HT-29 (cell line): ENCODE data around the gene ZPBP2. TPM values are rescaled to one million over a fixed set of nuclear protein-coding genes. Genes with fewer than 3 reads are reported as not detected.
"Not testable (repeated sequence)": the region's sequence is repeated elsewhere in the genome, so short reads cannot be mapped to it uniquely, and the experiment has no call there.

Experiments
- DNase-seq: peaks from one replicate; pipeline ENCODE4 v3.0.0-alpha.2; 2015; ENCODE audit warnings: low spot score
- total RNA-seq: library from RNA; depleted of rRNA; stranded (reverse); fragments of >200 nt; shearing (Covaris generic); gene quantifications from 2 replicates; pipeline ENCODE4 v1.2.3, GENCODE V29; 2014

Gene ZPBP2
- total RNA-seq, 1 experiment from 2014 or later, result not detected

DNA sequence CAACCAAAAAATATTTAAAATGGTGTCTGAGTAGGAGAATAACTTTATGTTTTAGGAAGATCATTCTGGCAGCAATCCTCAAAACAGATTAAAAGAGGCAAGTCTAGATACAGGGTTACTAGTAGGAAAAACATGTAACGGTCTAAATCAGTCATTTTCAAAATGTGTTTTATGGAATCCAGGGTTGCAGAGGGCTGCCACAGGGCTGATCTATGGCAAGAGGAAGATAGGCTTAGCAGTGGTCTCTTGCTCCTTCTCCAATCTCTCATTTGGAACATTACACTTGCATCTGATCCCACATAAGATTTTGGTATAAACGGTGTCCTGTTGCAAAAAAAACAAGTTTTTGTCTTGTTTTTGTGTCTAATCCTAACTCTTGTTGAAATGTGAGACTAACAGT is 13.1 kb upstream of the ZPBP2 start:
- DNase-seq, result no peak

DNA sequence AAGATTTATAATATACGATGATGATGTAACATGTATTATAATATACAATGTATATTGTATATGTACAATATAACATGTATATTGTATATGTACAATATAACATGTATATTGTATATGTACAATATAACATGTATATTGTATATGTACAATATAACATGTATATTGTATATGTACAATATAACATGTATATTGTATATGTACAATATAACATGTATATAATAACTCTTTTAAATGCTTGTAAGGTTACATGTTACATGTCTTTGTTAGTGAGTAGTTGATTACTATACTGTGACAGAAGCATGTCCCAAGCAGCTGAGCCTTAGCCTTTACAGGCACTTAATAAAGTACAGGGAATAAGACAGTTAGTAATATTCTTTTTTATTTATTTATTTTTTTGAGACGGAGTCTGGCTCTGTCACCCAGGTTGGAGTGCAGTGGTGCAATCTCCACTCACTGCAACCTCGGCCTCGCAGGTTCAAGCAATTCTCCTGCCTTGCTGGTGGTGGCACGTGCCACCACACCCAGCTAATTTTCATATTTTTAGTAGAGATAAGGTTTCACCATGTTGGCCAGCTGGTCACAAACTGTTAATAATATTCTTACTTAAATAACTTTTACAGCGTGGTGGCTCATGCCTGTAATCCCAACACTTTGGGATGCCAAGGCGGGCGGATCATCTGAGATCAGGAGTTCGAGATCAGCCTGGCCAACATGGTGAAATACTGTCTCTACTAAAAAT is 11.9 kb upstream of the ZPBP2 start:
- not testable (repeated sequence) for DNase-seq

DNA sequence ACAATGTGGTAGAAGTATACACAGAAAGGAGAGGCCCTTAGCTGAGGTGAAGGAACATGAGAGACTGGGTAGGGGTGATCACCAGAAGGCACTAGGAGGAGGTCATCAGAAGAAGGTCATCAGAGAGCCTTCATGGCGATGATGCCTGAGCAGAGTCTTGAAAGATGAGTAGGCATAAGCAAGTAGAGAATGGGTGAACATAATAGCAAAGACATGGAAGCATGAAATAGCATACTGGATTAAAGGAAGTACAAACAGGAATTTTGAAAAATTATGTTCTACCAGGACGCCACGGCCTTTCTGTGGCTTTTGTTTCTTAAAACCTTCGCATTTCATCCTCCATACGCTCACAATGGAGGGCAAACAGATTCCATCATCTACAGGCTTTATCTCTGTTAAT is 6.8 kb upstream of the ZPBP2 start:
- no peak for DNase-seq

DNA sequence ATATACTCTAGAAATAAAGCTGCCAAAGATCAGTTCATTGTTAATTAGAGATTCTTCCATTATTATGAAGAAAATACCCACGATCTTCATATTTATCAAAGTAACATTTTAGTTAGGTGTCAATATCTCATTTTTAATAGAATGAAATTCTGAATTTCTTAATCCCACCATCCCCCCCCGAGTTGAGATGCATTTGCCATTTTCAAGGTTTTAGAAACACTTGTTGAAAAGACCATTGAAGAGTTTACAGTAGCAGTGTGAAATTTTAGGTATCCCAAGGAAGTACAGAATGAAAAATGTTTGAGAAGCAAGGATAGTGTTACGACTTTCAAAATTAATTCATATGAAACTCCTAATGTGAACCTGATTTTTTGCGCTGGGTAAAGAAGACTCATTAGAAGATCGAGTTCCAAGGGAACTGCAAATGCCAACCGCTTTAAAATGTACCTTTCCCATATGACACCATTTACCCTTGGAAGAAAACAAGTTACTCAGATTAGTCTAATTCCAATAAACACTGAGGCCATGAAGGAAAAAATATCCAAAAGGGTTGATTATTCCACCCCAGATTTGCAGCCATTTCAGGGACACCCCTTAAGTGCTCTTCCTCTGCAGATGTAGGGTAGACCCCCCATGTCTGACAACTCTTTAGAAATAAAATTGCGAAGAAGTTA is 4.6 kb upstream of the ZPBP2 start:
- no peak for DNase-seq

DNA sequence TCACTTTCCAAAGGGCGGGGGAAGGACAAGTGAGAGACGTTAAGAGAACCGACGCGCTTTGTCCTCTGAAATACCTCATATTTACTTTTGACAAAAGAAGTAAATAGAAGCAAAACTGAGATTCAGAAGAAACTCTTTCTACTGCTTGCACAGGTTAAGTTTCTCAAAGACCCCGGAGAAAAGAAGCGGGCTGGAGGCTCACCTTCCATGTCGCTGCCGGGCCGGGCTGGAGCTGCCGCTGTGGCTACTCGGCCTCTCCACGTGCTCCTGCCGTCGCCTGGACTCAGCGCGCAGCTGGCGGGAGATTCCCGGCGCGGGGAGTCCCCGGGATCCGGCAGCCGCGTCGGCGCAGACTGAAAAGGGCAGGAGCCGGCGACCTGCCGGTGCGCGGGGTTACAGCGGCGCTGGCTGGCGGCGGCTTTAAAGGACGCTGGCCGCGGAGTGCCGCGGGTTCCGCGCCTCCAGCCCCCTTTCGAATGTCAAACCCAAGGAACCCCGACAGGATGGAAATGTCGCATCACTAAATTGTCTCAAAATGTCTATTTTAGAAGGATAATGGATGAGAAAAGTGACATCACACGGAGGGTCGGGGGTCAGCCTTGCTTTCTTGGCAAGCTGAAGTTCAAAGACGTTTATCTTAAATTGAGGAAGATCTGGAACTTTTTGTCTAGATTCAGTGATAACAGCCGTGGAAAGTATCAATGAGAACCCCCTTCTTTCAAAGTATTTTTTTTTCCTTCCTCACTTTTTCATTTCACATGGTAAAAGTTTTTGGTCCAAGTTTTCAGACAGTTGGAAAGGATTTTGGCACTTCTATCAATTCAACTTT is 3.9 kb upstream of the ZPBP2 start, which contains the start of gene IKZF3:
Gene IKZF3, minus strand, starts transcription at position 395 of the 829 bp plus-strand sequence. Its CDS starts 186 bp downstream, at position 209.
- DNase-seq, result peak; percentile 78

DNA sequence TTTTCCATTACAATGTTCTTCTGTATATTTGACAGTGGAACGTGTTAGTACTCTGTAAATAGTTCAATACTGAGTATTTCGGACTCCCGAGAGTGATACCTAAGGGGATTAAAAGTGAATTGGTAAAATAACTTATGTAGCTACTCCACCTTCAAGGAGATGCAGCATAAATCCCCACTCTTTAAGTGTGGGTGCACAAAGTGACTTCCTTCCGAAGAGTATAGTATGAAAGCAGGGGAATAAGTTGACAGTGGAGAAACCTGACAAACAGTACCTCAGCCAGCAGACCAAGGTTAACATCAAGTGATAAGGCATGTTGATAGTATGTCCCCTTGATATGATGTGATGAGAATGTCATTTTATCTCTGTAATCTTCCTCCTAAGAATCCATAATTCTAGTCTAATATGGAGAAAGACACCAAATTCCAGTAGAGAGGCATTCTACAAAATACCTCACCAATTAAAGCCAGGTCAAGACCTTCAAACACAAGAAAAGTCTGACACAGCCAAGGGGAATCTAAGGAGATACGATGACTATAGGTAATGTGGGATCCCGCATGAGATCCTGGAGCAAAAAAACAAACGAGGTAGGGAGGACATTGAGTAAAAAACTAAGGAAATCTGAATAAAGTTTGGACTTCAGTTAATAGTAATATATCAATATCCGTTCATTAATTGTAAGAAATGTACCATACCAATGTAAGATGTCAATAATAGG is 1.8 kb upstream of the ZPBP2 start:
- DNase-seq, result no peak

DNA sequence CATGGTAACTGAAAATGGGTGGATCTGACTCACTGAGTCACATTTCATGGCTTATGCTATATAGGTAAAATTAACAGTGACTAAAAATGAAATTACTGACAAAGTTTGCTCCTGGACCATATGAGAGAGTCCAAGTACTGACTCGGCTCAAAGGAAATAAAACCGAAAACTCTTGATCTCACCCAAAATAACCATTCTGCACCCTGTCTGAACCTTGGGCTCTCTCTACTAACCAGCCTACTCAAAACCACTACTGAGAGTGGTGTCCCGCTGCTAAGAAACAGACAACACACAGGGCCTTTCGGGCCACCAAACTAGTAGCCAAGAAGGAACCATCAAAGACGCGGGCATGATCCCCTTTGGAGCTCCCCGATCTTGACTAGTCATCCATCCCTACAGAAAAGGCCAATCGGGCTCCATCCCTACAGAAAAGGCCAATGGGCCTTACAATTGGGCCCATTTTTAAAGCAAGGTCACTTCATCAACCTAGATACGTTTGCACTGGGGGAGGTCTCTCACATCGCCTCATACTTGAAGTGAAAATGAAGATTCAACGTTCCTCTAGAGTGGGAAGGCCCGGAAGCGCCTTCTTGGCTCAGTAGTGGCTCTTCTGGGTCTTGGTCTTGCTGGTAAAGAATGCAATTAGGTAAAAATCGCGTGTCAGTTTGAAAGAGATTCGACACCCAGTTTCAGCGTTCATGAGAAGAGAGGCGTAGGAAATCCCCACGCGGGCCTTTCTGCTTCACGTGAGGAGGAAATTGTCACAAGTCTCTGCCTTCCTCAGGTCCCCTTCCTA is 720 bp upstream of the ZPBP2 start:
- no peak for DNase-seq

DNA sequence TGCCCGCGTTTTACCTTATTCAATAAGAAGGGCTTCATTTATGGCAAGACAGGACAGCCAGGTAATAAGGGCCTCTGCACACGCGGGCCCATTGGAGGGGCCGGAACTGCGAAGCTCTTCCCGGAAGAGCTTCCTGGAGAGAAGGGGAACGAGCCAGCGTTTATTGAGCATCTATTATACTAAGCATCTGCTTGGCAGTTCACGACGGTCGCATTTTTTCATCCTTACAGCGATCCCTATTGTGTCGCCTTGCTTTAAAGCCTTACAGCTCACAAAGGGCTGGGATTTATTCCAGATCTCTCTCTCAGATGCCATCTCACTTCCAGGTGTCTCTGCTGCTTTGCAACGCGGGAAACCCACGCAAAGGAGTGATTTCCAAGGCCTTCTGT is 546 bp downstream of the ZPBP2 start:
- no peak for DNase-seq

DNA sequence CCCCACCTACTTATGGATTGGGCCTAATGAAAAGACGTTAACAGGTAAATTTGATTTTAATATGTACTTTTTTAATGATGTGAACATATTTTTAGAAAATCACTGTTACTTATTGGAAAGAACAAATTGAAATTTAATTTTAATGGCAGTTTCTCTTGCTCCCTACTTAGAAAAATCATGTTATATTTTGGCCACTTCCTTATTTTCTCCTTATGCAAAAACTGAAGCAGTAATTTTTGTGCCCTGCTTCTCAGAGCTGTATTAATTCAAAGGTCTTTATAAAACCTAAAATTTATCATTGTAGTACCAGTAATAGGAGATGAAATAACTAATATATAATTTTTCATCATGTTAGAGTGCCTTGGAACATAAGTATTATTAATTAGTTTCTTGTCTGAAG is 2.8 kb downstream of the ZPBP2 start:
- no peak for DNase-seq

DNA sequence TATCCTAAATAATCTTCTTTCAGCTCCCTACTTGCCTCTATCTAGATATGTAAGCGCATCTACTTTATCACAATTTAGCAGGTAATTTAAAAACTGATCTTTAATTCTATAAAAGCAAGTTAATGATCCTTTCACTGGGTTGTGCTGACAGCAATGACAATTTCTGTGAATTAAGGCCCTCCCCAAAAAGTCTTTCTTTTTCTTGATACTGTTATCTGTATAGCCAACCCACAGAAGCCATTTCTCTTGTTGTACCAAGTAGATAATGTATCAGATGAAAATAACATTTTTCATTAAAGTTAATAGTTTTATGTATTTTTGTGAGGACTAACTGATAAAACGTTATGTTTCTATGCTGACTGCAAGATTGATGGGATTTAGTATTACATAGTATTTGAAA is 3.8 kb downstream of the ZPBP2 start:
- DNase-seq, result no peak

DNA sequence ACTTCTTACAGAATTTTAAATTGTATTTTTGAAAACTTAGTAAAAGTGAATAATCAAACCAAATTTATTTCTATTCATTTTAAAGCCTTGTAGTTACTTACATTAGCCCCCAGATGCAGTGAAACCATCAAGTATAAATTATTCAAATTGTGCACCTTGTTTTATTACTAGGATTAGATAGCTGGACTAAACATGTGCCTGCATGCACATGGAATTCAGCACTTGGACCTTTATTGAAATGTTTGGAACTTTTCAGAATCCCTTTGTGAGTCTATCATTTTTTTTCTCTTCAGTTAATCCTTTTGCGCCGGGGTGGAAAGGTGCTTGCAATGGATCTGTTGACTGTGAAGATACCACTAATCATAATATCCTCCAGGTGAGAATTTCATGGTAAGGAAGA is 4.7 kb downstream of the ZPBP2 start:
- peak; percentile 29 for DNase-seq

DNA sequence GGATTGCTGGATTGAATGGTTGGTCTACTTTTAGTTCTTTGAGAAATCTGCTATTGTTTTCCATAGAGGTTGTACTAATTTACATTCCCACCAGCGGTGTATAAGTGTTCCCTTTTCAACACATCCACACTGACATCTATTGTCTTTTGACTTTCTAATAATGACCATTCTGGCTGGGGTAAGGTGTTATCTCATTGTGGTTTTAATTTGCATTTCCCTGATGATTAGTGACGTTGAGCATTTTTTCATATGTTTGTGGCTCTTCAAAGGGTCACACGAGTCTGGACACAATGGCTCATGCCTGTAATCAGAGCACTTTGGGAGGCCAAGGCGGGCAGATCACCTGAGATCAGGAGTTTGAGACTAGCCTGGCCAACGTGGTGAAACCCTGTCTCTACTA is 18.1 kb downstream of the ZPBP2 start:
- DNase-seq, result not testable (repeated sequence)

DNA sequence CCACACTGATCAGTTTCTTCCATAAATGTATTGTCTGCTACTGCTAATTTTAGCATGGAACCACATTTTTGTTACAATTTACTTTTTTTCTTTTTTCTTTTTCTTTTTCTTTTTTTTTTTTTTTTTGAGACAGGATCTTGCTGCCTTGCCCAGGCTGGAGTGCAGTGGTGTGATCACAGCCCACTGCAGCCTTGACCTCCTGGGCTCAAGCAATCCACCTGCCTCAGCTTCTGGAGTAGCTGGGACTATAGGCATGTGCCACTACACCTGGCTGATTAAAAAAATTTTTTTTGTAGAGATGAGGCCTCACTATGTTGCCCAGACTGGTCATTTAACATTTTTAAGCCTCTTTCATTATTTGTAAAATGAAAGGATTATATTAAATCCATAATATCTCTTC is 19.1 kb downstream of the ZPBP2 start:
- no peak for DNase-seq

DNA sequence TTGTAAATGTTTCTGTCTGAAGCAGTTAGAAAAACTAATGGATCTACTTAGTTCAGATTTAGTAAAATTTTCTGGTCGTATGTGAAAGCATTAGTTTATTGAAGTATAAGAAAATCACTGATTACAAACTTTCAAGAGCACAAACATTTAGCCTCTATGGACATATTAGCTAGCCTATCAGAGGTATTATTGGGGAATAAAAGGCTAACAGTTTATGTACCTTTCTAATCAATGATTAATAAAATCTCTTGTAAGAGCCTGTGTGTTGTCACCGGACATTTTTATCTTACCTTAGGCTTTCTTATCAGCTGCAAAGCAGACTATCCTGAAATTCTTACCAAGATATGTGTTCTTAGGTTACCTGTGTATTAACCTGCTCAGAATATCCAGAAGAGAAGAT is 21.2 kb downstream of the ZPBP2 start:
- DNase-seq, result no peak

DNA sequence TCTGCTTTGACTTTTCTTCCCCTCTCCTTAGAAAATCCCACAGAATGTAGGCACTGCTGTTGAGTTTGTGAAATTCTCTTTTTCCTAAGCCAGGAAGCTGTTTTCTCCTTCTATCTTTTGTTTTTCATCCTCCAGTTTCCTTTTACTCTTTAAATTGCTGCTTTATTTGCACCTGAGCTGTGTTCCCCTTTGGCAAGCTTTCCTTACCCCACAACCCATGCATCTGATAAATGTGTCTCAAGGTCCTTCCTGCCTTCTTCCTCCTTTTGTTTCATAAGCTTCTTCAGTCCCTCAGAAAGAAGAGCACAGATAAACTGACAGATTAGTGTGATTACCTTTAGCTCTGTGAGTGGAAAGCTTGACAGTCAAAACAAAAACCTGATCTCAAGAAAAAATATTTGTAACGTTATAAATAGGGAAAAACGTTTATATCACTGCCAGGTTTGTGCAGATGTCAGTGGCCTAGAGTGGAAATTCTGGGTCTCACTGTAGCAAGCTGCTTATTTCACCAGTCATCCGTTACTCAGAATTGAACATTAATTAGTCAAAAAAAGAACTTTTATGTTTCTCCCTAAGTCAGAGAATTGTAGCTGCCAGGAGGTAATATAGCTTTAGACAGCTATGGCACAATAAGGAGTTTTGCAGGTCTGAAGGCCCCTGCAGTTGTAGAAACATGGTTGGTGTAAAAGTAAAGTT is 26.8 kb downstream of the ZPBP2 start:
- no peak for DNase-seq

DNA sequence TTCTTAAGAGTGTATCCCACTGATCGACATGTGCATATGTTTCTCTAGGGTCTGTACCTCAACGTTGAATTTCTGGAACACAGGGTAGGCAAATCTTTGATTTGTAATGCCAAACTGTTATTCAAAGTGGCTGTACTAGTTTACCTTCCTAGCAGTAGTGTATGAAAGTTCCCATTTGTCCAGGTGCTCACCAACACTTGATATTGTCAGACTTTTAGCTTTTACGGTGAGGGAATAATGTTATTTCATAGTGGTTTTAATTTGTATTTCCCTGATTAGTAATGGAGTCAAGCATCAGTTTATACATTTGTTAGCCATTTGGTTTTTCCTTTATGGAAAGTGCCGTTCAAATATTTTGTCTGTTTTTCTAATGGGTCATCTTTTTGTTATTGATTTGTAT is 30.1 kb downstream of the ZPBP2 start:
- no peak for DNase-seq

DNA sequence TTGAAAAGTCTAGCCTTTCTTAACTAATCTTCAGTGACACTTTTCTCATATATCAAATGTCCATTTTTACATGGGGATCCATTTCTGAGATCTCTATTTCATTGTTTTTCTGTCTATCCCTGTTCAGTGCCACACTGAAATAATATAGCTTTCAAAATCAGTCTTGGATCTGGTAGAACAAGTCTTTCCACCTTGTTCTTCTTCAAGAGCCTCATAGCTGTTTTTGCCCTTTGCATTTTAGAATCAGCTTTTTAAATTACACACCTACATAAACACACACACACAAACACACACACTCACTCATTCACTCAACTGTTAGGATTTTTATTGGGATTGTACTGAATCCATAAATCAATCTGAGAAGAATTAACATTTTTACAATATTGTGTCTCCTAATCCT is 31.2 kb downstream of the ZPBP2 start:
- DNase-seq, result peak; percentile 25

DNA sequence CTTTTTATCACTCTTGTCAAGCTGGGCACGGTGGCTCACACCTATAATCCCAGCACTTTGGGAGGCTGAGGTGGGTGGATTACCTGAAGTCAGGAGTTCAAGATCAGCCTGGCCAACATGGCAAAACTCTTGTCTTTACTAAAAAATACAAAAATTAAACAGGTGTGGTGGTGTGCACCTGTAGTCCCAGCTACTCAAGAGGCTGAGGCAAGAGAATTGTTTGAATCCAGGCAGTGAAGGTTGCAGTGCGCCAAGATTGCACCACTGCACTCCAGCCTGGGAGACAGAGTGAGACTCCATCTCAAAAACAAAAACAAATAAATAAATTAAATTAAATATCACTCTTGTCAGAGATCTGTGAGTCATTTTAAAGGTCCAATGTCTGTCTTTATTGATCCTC is 34.0 kb downstream of the ZPBP2 start:
- DNase-seq, result not testable (repeated sequence)

DNA sequence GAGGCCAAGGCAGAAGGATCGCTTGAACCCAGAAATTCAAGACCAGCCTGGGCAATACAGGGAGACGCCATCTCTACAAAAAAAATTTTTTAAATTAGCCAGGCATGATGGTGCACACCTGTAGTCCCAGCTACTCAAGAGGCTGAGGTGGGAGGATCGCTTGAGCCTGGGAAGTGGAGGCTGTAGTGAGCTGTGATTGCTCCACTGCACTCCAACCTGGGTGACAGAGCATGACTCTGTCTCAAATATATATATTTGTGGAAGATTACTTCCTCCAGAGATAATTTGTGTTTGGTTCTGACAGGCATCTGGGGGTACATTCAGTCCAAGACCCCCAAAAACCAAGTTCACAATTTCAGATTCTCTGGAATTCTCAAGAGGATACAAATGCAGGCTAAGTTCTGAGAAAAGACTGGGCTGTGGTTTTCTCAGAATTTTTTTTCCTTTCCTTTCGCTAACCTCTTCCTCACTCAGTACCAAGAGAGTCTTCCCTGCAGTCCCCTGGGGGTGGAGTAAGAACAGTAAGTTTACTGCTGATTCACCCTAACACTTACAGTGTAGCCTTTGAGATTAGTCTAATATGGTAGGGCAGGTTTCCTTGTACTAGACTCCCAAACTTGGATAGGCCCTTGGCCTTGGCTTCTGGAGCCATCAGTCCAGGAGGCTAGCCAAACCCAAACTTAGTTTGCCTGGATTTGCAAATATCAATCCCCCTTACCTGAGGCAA is 35.3 kb downstream of the ZPBP2 start:
- no peak for DNase-seq

DNA sequence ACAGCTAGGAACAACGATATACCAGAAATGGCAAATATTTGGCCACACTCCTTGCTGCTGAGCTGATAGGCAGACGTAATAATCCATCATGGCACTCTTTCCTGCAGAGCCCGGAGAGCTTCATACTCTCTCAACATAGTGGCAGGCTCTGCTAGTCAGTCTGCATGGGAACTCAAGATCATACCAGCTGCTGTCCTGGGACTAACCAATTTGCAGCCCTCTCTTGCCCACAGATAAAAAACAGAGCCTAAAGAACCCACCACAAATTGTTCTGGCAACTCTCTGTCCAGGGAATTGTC is 36.9 kb downstream of the ZPBP2 start:
- DNase-seq, result no peak
